ENCODE measurements around the gene ANTXRL. TPM values are rescaled to one million over a fixed set of nuclear protein-coding genes. Genes with fewer than 3 reads are reported as not detected.

Gene ANTXRL
- total and polyA plus RNA-seq, 2 experiments from 2014 or later = not detected

DNA sequence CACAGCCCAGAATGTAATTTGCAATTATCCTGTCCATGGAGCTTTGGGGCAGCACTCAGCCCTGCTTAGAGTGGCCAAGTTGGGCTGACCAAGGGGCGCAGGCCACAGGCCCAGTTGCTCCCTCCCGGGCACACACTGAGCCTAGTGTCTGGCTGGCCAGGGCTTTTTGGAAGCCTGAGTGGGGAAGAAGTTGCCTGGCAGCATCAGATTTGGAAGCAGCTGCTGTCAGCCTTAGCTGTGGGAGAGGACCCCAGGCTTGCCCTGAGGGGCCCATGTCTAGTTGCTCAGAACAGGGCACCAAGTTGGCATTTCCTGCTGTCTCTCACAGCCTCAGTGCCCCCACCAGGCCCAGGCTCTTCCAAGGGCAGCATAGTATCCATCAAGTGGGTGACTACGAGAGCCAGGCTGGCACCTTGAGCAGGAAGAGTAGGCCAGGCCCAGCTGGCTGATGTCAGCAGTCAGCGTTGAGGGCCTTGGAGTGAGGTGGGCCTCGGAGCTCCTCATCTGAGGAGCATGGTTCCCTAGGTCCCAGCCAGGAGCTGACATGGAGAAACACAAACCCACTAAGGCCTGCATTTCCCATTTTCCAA is 14.4 kb downstream of the ANTXRL start (continued):
- TF ChIP-seq, protein P1, sequence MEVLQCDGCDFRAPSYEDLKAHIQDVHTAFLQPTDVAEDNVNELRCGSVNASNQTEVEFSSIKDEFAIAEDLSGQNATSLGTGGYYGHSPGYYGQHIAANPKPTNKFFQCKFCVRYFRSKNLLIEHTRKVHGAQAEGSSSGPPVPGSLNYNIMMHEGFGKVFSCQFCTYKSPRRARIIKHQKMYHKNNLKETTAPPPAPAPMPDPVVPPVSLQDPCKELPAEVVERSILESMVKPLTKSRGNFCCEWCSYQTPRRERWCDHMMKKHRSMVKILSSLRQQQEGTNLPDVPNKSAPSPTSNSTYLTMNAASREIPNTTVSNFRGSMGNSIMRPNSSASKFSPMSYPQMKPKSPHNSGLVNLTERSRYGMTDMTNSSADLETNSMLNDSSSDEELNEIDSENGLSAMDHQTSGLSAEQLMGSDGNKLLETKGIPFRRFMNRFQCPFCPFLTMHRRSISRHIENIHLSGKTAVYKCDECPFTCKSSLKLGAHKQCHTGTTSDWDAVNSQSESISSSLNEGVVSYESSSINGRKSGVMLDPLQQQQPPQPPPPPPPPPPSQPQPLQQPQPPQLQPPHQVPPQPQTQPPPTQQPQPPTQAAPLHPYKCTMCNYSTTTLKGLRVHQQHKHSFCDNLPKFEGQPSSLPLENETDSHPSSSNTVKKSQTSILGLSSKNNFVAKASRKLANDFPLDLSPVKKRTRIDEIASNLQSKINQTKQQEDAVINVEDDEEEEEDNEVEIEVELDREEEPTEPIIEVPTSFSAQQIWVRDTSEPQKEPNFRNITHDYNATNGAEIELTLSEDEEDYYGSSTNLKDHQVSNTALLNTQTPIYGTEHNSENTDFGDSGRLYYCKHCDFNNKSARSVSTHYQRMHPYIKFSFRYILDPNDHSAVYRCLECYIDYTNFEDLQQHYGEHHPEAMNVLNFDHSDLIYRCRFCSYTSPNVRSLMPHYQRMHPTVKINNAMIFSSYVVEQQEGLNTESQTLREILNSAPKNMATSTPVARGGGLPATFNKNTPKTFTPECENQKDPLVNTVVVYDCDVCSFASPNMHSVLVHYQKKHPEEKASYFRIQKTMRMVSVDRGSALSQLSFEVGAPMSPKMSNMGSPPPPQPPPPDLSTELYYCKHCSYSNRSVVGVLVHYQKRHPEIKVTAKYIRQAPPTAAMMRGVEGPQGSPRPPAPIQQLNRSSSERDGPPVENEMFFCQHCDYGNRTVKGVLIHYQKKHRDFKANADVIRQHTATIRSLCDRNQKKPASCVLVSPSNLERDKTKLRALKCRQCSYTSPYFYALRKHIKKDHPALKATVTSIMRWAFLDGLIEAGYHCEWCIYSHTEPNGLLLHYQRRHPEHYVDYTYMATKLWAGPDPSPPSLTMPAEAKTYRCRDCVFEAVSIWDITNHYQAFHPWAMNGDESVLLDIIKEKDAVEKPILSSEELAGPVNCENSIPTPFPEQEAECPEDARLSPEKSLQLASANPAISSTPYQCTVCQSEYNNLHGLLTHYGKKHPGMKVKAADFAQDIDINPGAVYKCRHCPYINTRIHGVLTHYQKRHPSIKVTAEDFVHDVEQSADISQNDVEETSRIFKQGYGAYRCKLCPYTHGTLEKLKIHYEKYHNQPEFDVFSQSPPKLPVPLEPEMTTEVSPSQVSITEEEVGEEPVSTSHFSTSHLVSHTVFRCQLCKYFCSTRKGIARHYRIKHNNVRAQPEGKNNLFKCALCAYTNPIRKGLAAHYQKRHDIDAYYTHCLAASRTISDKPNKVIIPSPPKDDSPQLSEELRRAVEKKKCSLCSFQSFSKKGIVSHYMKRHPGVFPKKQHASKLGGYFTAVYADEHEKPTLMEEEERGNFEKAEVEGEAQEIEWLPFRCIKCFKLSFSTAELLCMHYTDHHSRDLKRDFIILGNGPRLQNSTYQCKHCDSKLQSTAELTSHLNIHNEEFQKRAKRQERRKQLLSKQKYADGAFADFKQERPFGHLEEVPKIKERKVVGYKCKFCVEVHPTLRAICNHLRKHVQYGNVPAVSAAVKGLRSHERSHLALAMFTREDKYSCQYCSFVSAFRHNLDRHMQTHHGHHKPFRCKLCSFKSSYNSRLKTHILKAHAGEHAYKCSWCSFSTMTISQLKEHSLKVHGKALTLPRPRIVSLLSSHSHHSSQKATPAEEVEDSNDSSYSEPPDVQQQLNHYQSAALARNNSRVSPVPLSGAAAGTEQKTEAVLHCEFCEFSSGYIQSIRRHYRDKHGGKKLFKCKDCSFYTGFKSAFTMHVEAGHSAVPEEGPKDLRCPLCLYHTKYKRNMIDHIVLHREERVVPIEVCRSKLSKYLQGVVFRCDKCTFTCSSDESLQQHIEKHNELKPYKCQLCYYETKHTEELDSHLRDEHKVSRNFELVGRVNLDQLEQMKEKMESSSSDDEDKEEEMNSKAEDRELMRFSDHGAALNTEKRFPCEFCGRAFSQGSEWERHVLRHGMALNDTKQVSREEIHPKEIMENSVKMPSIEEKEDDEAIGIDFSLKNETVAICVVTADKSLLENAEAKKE (CRISPR knock-in tag; IDR thresholded peaks at IDR 0.05) = no peak
- TF ChIP-seq, protein P2, sequence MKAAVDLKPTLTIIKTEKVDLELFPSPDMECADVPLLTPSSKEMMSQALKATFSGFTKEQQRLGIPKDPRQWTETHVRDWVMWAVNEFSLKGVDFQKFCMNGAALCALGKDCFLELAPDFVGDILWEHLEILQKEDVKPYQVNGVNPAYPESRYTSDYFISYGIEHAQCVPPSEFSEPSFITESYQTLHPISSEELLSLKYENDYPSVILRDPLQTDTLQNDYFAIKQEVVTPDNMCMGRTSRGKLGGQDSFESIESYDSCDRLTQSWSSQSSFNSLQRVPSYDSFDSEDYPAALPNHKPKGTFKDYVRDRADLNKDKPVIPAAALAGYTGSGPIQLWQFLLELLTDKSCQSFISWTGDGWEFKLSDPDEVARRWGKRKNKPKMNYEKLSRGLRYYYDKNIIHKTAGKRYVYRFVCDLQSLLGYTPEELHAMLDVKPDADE (IDR thresholded peaks at IDR 0.05) = no peak

DNA sequence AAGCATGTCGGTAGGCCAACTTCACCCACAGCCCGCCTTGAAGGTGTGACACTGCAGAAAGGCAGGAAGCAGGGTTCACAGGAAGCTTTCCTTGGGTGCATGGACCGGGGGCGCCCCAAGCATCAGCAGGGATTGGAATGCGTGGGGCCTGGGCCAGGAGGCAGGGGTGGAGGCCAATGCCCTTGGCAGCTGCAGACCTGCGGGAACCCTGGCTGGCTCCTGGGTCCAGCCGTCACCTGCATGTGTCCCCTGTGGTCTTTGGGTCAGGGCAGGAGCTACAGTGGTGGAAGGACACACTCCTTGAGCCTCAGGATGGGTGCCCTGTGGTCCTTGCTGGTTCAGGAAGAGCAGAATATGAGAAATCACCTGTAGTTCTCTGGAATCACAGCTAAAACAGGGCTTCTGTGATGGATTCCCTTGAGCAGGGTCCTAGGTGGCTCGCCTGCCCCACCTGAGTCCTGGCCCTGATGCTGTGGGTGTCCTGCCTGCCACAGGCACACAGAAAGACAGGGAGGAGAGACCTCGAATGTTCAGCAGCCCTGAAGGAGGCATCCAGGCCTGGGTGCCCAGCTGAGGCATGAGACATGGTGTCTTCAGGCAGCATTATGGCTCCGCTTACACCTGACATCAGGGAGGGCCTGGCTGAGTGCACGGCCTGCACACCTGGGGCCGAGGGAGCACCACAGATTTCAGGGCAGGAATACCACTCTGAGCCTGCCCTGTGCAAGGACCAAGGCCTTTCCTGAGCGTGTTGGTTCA is 15.1 kb downstream of the ANTXRL start:
- no peak overlapping the region for H3K4me3 Mint-ChIP-seq
- H3K36me3 ChIP-seq (ENCODE audit: insufficient read depth) = no peaks in the 10 kb centered on the region
- no peak overlapping the region for H3K4me2 ChIP-seq
- H3K79me2 ChIP-seq (replicated peaks; ENCODE audit: insufficient read depth) = no peaks in the 10 kb centered on the region
- no peaks in the 10 kb centered on the region for H3K9me3 Mint-ChIP-seq
- peaks cover 10% of the 10 kb centered on the region for H3K4me1 Mint-ChIP-seq
- no peaks in the 10 kb centered on the region for H4K20me1 ChIP-seq (replicated peaks; ENCODE audit: insufficient read depth)
- no peaks in the 10 kb centered on the region for H3F3A ChIP-seq (replicated peaks; ENCODE audit: low read depth)
- ATAC-seq (no peak), DNase-seq (ENCODE audit: low spot score) (no peak)
- H3K36me3 Mint-ChIP-seq (ENCODE audit: low read depth) = no peaks in the 10 kb centered on the region
- H3K4me3 ChIP-seq = no peak overlapping the region
- no peak overlapping the region for H3K27ac Mint-ChIP-seq
- peaks cover 5% of the 10 kb centered on the region for H3K27me3 Mint-ChIP-seq (ENCODE audit: insufficient read depth, low read depth, poor library complexity)
- no peak overlapping the region for H3K27ac ChIP-seq (ENCODE audit: low read depth)
- H3K27me3 ChIP-seq (ENCODE audit: insufficient read depth) = no peaks in the 10 kb centered on the region
- H3K9me2 ChIP-seq (ENCODE audit: insufficient read depth) = no peaks in the 10 kb centered on the region
- no peaks in the 10 kb centered on the region for H3K4me1 ChIP-seq (ENCODE audit: insufficient read depth)
- no peak overlapping the region for H2AFZ ChIP-seq
- TF ChIP-seq NANOG (IDR thresholded peaks at IDR 0.05; ENCODE audit: borderline replicate concordance) (no peak), POLR2AphosphoS5 (IDR thresholded peaks at IDR 0.05; ENCODE audit: low read depth) (no peak), EZH2 (IDR thresholded peaks at IDR 0.05; ENCODE audit: low read depth, unreplicated experiment) (no peak), CREB1 (CRISPR knock-in tag; IDR thresholded peaks at IDR 0.05; ENCODE audit: low read depth) (no peak), STAT1 (IDR thresholded peaks at IDR 0.05; ENCODE audit: unreplicated experiment) (no peak)
- TF ChIP-seq, protein P1 (CRISPR knock-in tag; IDR thresholded peaks at IDR 0.05) = no peak

Measured in GM23338 (cell line).